GM19023 (cell line): ENCODE results near the gene TIAM2.
"Not testable (repeated sequence)": the region's sequence is repeated elsewhere in the genome, so short reads cannot be mapped to it uniquely, and the experiment has no call there.

ENCODE experiments used
- ATAC-seq: cut with Tn5 transposase; IDR thresholded peaks from one replicate; pipeline ENCODE4 v1.9.1; 2021; ENCODE audit warnings: mild to moderate bottlenecking, moderate library complexity; ENCODE audit not compliant: unreplicated experiment

Gene TIAM2

GRCh38 chr6:155090166-155090565, 95.1 kb downstream of the TIAM2 start:
- ATAC-seq, result no peak

DNA sequence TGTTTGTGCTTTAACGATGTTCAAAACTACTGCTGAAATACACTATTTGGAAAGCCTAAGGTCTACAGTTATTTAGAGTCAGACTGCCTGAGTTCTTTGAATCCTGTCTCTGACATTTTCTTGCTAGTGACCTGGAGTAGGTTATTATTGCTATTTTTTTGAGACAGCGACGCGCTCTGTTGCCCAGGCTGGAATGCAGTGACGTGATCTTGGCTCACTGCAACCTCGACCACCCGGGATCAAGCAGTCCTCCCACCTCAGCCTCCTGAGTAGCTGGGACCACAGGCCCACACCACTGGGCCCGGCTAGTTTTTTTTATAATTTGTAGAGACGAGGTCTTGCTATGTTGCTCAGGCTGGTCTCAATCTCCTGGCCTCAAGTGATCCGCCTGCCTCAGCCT, 96.6 kb downstream of the TIAM2 start:
- no peak for ATAC-seq

DNA sequence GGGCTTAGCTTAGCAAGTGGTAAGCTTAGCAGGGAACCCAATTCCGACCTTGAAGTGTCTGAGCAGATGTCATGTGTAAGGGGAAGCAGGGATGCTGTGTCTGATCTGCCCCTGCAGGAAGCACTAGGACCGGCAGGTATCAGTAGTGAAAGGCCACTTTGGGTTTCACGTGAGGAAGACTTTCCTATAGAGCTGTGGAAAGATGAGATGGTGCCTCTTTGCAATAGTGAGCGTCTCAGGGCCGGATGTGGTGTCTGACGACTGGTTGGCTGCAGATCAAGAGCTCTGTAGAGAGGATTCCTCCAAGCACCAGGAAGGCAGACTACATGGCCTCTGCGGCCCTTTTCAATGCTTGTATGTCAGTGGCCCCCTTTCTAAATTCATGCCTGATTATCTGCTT, 98.3 kb downstream of the TIAM2 start:
- ATAC-seq, result no peak

DNA sequence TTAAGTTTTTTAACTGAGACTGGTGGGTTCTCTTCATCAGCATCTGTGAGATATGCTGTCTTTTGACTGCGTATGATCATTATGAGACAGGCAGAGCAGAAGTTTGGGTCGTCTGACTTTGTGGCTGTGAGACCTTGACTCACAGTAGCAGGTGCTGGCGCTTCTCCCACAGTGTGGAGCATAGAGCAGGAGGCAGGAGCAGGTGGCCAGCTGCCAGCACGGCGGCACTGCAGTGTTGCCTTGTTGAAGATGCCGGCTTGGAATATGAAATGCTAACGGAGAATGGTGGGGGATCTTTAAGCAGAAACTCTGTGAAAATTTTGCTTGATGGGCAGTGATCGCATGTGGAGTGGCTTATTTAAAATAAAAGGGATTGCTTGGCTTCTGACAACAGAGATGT, 105.0 kb downstream of the TIAM2 start:
- no peak for ATAC-seq

- ATAC-seq, result no peak
Observed at GRCh38 chr6:155100591-155100990, 105.5 kb downstream of the TIAM2 start.

- not testable (repeated sequence) for ATAC-seq
Observed at GRCh38 chr6:155103083-155103645, 108.0 kb downstream of the TIAM2 start.

- ATAC-seq, result no peak
Observed at GRCh38 chr6:155103816-155104366, 108.8 kb downstream of the TIAM2 start.

DNA sequence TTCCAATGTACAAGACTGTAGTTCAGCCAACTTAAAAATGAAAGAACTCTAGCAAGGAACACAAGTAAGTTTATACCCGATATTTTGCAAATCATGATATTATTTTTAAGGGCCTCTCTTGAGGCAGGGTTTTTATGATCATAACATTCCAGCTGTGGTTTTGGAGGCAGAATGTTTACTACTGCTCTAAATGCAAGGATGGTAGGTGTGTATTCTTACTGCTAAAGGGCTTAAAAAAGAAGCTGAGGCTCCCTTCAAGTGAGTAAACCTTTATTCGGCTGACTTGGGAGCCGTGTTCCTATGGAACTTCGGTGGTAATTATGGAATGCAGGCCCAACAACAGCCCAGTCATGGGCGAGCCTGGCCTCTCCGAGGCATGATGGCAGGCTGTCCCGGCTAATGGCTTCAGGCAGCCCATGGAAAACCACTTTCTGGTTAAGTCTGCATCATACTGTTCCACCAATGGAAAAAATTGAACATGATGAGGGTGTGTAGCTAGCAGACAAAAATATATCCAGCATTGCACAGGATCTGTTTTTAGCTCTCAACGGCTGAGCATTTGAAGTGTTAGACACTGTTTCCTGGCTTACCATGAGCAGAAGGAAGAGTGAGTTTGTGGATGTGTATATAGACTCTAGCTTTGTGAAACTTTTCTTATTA, 111.5 kb downstream of the TIAM2 start:
- no peak for ATAC-seq

DNA sequence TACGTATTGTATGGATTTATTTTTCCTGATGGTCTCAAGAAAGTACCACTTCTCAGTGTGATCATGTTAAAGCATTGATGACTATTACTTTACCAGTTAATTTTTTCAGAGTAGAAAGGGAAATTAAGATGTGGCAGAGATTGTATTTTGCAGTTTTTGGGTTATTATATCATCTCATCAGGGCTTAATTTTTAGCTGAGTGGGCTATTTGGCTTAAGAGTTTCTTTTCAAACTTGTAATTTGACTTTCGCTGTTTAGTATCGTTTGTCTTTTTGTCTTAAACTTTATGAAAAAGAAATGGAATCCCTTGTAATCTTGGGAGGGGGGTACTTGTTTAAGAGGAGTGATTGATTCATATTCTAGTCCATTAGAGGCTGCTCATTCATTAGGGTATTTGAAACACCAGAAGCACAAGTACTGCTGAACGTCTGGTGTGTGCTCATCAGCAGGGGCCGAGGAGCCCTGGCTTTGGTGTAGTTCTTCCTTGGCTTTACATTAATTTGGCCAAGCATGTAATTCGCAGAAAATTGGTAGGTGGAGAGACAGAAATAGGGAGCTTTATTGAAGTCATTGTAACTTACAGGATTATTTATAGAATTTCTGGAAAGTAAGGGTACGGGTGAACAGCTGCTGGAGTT, 112.4 kb downstream of the TIAM2 start:
- no peak for ATAC-seq

GRCh38 chr6:155108070-155108820, 113.1 kb downstream of the TIAM2 start:
- no peak for ATAC-seq

- ATAC-seq, result no peak
Observed at GRCh38 chr6:155110721-155111120, 115.6 kb downstream of the TIAM2 start.

GRCh38 chr6:155112757-155113156, 117.6 kb downstream of the TIAM2 start:
- no peak for ATAC-seq

- ATAC-seq, result no peak
Observed at GRCh38 chr6:155115893-155116570, 120.9 kb downstream of the TIAM2 start.

DNA sequence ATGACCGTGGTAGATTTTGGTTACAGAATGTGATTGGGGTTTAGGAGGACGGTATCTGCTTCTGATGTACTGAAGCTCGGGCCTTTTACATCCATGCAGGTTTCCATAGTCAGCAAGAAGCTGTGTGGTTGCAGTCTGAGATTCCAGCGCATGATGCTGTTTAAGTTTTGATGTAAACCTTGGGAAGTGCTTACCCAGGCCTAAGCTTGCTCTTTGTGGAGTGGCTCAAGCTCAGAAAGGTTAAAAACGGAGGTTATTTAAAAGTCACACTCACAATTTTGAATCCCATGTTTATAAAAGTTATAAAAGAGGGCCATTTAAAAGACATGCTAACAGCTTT, 121.4 kb downstream of the TIAM2 start:
- ATAC-seq, result no peak

DNA sequence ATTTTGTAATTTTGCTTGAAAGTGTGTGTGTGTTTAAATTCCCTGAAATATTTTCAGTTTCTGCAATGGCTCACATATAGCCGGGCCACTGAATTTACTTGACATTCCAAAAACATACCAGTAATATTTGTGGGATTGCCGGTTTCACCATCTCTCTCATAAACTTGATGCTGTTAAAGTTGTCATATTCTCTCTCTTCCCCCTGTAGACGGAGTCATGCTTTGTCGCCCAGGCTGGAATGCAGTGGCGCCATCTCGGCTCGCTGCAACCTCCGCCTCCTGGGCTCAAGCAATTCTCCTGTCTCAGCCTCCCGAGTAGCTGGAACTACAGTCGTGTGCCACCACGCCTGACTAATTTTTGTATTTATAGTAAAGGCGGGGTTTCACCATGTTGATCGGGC, 122.1 kb downstream of the TIAM2 start:
- ATAC-seq, result no peak

- ATAC-seq, result no peak
Observed at GRCh38 chr6:155117785-155118184, 122.7 kb downstream of the TIAM2 start.

- not testable (repeated sequence) for ATAC-seq
Observed at GRCh38 chr6:155119201-155119600, 124.1 kb downstream of the TIAM2 start.

DNA sequence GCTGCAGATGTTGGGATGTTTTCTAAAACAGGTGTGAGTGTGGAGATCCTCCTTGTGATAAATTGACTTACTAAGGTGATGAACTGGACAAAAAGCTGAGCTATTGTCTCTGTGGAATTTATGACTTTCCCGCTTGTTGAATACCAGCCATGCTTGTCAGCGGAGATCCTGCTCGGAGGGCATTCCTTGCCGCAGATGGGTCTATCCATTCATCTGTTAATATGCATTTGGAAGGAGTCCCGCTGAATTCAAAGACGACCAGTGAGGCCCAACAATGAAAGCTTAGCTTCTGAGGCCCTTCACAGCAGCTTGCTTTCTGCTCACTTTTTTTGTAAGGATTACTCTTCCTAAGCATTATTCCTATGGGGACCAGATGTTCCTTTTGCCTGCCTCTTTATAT, 124.9 kb downstream of the TIAM2 start:
- no peak for ATAC-seq

GRCh38 chr6:155121294-155121693, 126.2 kb downstream of the TIAM2 start:
- no peak for ATAC-seq

DNA sequence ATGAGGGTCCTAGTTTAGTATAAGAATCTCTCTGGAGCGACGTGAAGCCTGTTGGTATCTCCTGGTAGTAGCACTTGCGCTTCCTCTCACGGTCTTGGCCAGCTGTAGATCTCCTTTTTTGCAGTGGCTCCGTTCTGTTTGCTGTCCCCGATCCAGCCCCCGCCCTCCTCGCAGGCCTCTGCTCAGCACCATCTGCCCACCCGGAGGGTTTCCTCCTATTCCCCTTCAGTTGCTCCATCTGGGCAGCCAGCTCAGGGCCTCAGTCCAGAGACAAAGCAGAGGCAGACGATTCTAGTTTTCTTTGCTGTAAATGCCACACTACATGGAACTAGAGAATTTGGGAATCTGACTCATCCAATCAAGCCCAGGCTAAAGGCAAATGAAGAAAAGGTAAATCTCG, 126.6 kb downstream of the TIAM2 start:
- ATAC-seq, result no peak
